NCI-H1436 (cell line): Measurements from ENCODE around the gene MDH2.
A peak's percentile ranks its signal among the peaks of the same experiment; 100 is the strongest.
"Not testable (repeated sequence)": the region's sequence is repeated elsewhere in the genome, so short reads cannot be mapped to it uniquely, and the experiment has no call there.

ENCODE experiments used
- DNase-seq: peaks from one replicate; lab custom pipeline; 2025; lab: John Stamatoyannopoulos, UW

MDH2 gene

DNA sequence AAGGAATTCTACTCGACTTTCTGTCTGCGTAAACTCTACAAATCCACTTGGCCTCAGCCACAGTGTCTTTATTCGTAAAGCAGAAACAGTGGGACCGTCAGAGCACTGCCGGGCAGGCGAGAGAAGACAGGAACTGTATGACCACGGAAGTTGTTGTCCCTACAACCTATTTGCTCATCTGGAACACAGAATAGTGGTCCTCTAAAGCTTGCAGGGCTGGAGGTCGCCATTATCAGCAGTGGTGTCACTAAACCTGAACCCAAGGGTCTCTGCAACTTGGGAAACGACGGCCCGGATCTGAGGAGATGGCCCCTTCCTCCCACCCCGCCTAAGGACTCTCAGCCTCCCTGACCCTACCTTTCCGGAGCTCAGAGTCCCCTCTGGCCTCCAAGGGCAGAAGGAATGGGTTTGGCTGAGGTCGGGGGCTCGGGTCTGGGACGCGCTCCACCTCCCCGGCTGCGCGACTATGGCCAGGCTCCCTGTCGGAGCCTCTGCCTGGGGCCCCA is 548 bp upstream of the MDH2 start:
- no peak for DNase-seq

- DNase-seq, result peak; percentile 24
Observed at GRCh38 chr7:76048668-76048988, 722 bp downstream of the MDH2 start.

- no peak for DNase-seq
Observed at GRCh38 chr7:76049295-76049694, 1.4 kb downstream of the MDH2 start.

DNA sequence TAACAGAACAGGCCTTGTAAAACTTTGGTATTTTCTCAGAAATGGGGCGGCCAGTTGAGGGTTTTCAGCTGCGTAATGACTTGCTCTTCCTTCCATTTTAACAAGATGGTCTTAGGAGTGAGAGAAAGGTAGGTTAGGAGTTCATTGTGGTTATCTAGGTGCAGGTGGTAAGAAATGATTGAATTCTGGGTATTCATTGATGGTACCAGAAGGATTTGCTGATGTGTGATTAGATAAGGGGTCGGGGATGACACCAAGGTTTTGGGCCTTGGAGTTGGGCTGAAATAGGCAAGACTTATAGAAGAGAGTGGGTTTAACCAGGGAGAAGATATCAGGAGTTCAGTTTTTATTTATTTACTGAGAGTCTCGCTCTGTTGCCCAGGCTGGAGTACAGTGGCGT is 2.6 kb downstream of the MDH2 start:
- DNase-seq, result no peak

DNA sequence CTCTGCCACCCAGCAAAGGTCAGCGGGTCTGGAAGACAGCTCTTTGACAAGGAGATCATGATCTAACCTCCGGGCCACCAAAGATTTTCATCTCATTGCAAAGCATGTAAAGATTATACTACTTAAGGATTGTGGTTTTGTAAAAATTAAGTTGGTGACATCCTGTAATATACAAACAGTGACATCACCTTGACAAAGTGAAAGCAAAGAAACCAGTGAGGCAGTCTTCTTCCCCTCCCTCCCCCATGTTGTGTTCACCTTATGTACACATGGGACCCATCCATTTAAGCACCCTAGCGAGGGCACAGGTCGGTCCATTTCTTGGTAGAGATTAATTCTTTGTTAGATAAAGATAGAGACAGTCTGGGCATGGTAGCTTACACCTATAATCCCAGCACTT is 3.9 kb downstream of the MDH2 start:
- DNase-seq, result no peak

DNA sequence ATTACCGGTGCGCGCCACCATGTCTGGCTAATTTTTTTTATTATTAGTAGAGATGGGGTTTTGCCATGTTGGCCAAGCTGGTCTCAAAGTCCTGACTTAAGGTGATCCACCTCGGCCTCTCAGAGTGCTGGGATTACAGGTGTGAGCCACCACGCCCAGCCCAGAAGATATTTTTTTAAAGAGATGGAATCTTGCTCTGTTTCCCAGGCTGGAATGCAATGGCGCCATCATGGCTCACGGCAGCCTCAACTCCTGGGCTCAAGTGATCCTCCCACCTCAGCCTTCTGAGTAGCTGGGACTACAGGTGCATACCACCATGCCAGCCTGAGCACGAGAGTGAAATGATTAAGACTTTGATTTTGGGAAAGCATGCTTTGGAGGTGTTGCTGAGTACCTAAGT is 4.8 kb downstream of the MDH2 start:
- not testable (repeated sequence) for DNase-seq

GRCh38 chr7:76053461-76053860 is 5.6 kb downstream of the MDH2 start:
- DNase-seq, result no peak

- no peak for DNase-seq
Observed at GRCh38 chr7:76054123-76055120, 6.5 kb downstream of the MDH2 start.

DNA sequence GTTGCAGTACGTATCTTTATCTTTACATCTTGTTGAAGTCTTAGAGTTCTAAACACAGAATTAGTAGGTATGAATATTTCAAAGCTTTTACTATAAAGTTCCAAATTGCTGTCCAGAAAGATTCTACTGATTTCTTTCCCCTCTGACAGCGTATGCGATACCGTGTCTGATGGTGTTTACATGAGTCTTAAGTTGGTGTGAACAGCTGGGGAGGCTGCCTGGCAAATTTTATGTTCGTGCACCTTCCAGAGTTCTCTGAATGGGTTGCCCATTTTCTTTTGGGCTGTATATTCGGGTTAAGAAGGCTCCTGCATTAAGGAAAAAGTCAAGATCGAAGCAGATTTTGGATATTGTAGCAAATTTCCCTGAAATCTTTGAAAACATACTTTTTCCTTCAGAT is 8.3 kb downstream of the MDH2 start:
- DNase-seq, result no peak

DNA sequence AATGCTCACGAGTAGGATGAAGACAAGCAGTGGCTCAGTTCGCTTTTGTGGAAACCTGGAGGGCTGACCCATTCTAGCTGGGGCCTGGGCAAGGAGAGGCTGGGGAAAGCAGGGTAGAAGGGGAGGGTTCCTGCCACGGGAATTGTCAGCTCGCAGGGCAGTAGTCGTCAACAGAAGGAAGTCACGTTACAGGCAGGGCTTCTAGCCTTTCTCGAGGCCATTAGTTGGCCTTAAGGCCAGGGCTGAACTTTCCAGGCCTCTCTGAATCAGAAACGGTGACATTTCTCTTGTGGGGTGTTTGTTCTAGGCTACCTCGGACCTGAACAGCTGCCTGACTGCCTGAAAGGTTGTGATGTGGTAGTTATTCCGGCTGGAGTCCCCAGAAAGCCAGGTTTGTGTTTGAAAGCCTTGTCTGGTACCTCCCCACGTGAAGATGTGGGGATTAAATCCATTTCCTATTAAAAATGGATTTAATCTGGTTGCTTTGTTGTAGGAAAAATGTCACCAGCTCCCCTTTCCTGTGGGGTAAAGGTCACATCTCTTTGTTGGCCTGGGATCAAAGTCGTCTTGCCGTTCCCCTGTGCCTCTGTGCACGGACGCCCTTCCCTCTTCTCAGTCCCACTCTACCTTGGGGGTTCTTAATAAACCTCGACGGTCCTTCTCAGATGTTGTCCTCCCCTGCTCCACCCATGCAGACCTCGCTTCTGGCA is 9.4 kb downstream of the MDH2 start:
- DNase-seq, result no peak

DNA sequence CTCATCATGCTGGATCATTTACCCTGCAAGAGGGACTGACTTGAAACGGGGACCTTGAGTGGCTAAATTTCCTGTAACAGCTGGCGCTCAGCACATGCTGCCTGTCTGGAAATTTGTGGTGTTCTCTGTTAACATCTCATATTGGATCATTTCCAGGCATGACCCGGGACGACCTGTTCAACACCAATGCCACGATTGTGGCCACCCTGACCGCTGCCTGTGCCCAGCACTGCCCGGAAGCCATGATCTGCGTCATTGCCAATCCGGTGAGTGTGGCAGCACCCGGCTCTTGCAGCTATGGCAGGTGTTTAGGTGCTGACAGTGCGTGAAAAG is 9.9 kb downstream of the MDH2 start:
- no peak for DNase-seq

- DNase-seq, result not testable (repeated sequence)
Observed at GRCh38 chr7:76058745-76059144, 10.8 kb downstream of the MDH2 start.

DNA sequence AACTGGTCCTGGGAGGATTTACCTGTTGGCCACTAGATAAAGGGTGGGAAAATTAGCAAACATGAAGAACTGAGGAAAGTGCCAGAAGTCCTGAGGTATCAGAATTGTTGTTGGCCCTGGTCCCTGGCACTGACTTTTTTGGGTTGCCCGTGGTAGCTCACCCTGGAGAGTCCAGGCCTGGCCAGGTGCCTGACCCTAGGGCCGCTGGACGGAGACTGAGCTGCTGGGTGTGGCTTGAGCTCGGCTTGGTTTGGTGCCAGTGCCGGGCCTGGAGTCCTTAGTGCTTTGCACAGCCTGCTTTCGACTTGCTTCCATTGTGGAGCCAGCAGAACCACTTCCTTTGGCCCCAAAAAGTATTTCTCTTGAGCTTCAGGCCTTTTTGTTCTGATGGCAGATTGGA is 12.9 kb downstream of the MDH2 start:
- DNase-seq, result no peak

- no peak for DNase-seq
Observed at GRCh38 chr7:76062254-76062653, 14.3 kb downstream of the MDH2 start.

- no peak for DNase-seq
Observed at GRCh38 chr7:76063114-76063513, 15.2 kb downstream of the MDH2 start.

GRCh38 chr7:76063525-76063924 is 15.6 kb downstream of the MDH2 start:
- no peak for DNase-seq

- no peak for DNase-seq
Observed at GRCh38 chr7:76064208-76064970, 16.5 kb downstream of the MDH2 start.

GRCh38 chr7:76065016-76065612 is 17.2 kb downstream of the MDH2 start:
- DNase-seq, result no peak

GRCh38 chr7:76066716-76067503 is 19.0 kb downstream of the MDH2 start:
- DNase-seq, result no peak

- no peak for DNase-seq
Observed at GRCh38 chr7:76069238-76069638, 21.3 kb downstream of the MDH2 start.
